Hepatocyte (in vitro differentiated cells): ENCODE data around the gene SART3. TPM values are rescaled to one million over a fixed set of nuclear protein-coding genes. Genes with fewer than 3 reads are reported as not detected.
"Not testable (repeated sequence)": the region's sequence is repeated elsewhere in the genome, so short reads cannot be mapped to it uniquely, and the experiment has no call there.

ENCODE experiments used
- DNase-seq: peaks from one replicate; pipeline ENCODE4 v3.0.0-alpha.2; 2016; ENCODE audit warnings: low spot score
- H2AFZ ChIP-seq: fragments of 200-600 bp; sonication (generic); 2 replicates; pipeline ENCODE4 v1.6.0; 2016; ENCODE audit warnings: antibody characterized with exemption, mild to moderate bottlenecking
- H3K27ac ChIP-seq: fragments of 200-600 bp; sonication (generic); 2 replicates; pipeline ENCODE4 v1.5.1; 2016; ENCODE audit warnings: mild to moderate bottlenecking
- H3K27me3 ChIP-seq: fragments of 200-600 bp; sonication (generic); 2 replicates; pipeline ENCODE4 v1.6.1; 2016
- H3K36me3 ChIP-seq: fragments of 200-600 bp; sonication (generic); replicated peaks from 2 replicates; pipeline ENCODE4 v1.5.1; 2016; ENCODE audit warnings: low read depth; ENCODE audit not compliant: insufficient read depth
- H3K4me1 ChIP-seq: fragments of 200-600 bp; sonication (generic); 2 replicates; pipeline ENCODE4 v1.5.1; 2016; ENCODE audit warnings: mild to moderate bottlenecking, moderate library complexity; ENCODE audit not compliant: insufficient read depth
- H3K4me2 ChIP-seq: fragments of 200-600 bp; sonication (generic); 2 replicates; pipeline ENCODE4 v1.6.0; 2016
- H3K4me3 ChIP-seq: fragments of 200-600 bp; sonication (generic); 2 replicates; pipeline ENCODE4 v1.5.1; 2016; ENCODE audit warnings: mild to moderate bottlenecking
- H3K79me2 ChIP-seq: fragments of 200-600 bp; sonication (generic); 2 replicates; pipeline ENCODE4 v1.6.0; 2017; ENCODE audit warnings: mild to moderate bottlenecking
- H3K9me2 ChIP-seq: fragments of 200-600 bp; sonication (generic); replicated peaks from 2 replicates; pipeline ENCODE4 v1.6.0; 2017; ENCODE audit warnings: mild to moderate bottlenecking; ENCODE audit not compliant: insufficient read depth
- H3K9me3 ChIP-seq: fragments of 200-600 bp; sonication (generic); 2 replicates; pipeline ENCODE4 v1.5.1; 2016; ENCODE audit warnings: low read depth, mild to moderate bottlenecking
- H4K20me1 ChIP-seq: fragments of 200-600 bp; sonication (generic); 2 replicates; pipeline ENCODE4 v1.6.0; 2016; ENCODE audit warnings: mild to moderate bottlenecking; ENCODE audit not compliant: insufficient read depth, poor library complexity, severe bottlenecking
- CTCF ChIP-seq: fragments of 200-600 bp; sonication (generic); IDR thresholded peaks from 2 replicates; pipeline ENCODE4 v1.5.1; 2016; ENCODE audit warnings: antibody characterized with exemption, mild to moderate bottlenecking; ENCODE audit not compliant: poor library complexity
- EZH2 ChIP-seq: fragments of 200-600 bp; sonication (generic); IDR thresholded peaks from 2 replicates; pipeline ENCODE4 v1.6.1; 2016; ENCODE audit warnings: antibody characterized with exemption, mild to moderate bottlenecking, borderline replicate concordance
- EZH2phosphoT487 ChIP-seq: fragments of 200-600 bp; sonication (generic); IDR thresholded peaks from one replicate; pipeline ENCODE4 v1.6.1; 2018; ENCODE audit warnings: antibody characterized with exemption, mild to moderate bottlenecking, low read depth, moderate library complexity; ENCODE audit not compliant: unreplicated experiment, severe bottlenecking
- WGBS: methylation state at CpG from one replicate; pipeline ENCODE4 v1.1.6; 2016; ENCODE audit warnings: low lambda C conversion rate; ENCODE audit errors: missing lambda C conversion rate; 5-methylcytosine and 5-hydroxymethylcytosine counted together
- polyA plus RNA-seq: library from polyadenylated mRNA; unstranded; fragments of >200 nt; fragmentation: Nextera tagmentation; extraction: Ambion mirVana; gene quantifications from 2 replicates; pipeline ENCODE4 v1.2.1, GENCODE V29; 2016
- total RNA-seq: library from RNA; depleted of rRNA; stranded (reverse); fragments of >200 nt; gene quantifications from 2 replicates; pipeline ENCODE4 v1.2.3, GENCODE V29; 2014

The SART3 gene
- total and polyA plus RNA-seq, 2 experiments from 2014 or later = 25.0 to 60.4 TPM

GRCh38 chr12:108495054-108495453 lies 65.9 kb downstream of the SART3 start:
- H3K79me2 ChIP-seq = no peaks in the 10 kb centered on the region
- H3K27me3 ChIP-seq = peaks cover 8% of the 10 kb centered on the region
- H4K20me1 ChIP-seq = no peaks in the 10 kb centered on the region
- no peak for DNase-seq
- no peaks in the 10 kb centered on the region for H3K9me3 ChIP-seq
- no peaks in the 10 kb centered on the region for H3K9me2 ChIP-seq
- H3K4me1 ChIP-seq = no peaks in the 10 kb centered on the region
- H2AFZ ChIP-seq = no peak overlapping the region
- 53% methylated on average over 1 of the region's 1 CpG for WGBS
- H3K4me2 ChIP-seq = no peak overlapping the region
- H3K36me3 ChIP-seq = no peaks in the 10 kb centered on the region
- peak; percentile 38 for TF ChIP-seq CTCF
- no peak for TF ChIP-seq EZH2
- H3K27ac ChIP-seq = no peak overlapping the region
- no peak overlapping the region for H3K4me3 ChIP-seq

DNA sequence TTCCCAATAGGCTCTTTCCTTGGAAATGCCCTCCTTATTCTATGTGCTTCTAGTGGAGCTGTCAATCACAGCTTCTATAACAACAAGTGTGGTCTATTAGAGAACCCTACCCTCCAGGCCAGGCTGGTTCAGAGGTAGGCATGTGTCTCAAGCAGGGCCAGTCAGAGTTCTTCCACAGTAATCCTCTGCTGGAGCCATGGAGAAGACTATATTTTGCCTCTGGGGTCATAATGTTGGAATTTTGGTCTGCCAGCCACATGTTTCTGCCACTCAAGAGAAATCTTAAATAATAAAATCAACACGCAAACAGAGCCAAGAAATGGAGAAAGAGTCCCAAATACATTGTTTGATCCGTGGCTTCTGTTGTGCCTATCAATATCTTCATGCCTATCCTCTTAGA lies 69.7 kb downstream of the SART3 start:
- no peaks in the 10 kb centered on the region for H3K4me1 ChIP-seq
- no peaks in the 10 kb centered on the region for H4K20me1 ChIP-seq
- no peak overlapping the region for H2AFZ ChIP-seq
- no peak for TF ChIP-seq CTCF
- no peak for TF ChIP-seq EZH2
- TF ChIP-seq EZH2phosphoT487 = no peak
- H3K4me3 ChIP-seq = no peak overlapping the region
- no peaks in the 10 kb centered on the region for H3K9me3 ChIP-seq
- peaks cover 8% of the 10 kb centered on the region for H3K27me3 ChIP-seq
- no peak overlapping the region for H3K4me2 ChIP-seq
- DNase-seq = no peak
- no peaks in the 10 kb centered on the region for H3K79me2 ChIP-seq
- H3K27ac ChIP-seq = no peak overlapping the region
- no peaks in the 10 kb centered on the region for H3K36me3 ChIP-seq
- 64% methylated on average over 2 of the region's 2 CpGs for WGBS
- H3K9me2 ChIP-seq = no peaks in the 10 kb centered on the region

GRCh38 chr12:108487029-108487428 lies 73.9 kb downstream of the SART3 start:
- H3K4me1 ChIP-seq, H3K4me2 ChIP-seq, H3K79me2 ChIP-seq, DNase-seq, H2AFZ ChIP-seq, H4K20me1 ChIP-seq, H3K27me3 ChIP-seq, H3K9me3 ChIP-seq, H3K27ac ChIP-seq, H3K4me3 ChIP-seq, H3K9me2 ChIP-seq, H3K36me3 ChIP-seq: not testable (repeated sequence)
- 74% methylated on average over 4 of the region's 4 CpGs for WGBS

- H3K9me3 ChIP-seq, H3K27me3 ChIP-seq, H3K27ac ChIP-seq, H4K20me1 ChIP-seq, H3K4me1 ChIP-seq, H3K9me2 ChIP-seq, H3K4me3 ChIP-seq, H3K36me3 ChIP-seq, H3K4me2 ChIP-seq, DNase-seq, H3K79me2 ChIP-seq, H2AFZ ChIP-seq: not testable (repeated sequence)
- WGBS = 54% methylated on average over 7 of the region's 7 CpGs
Measured at GRCh38 chr12:108485371-108485770, 75.6 kb downstream of the SART3 start.

- TF ChIP-seq EZH2phosphoT487 = no peak
- TF ChIP-seq EZH2 = no peak
- no peak for TF ChIP-seq CTCF
- Histone ChIP-seq H2AFZ (no peak overlapping the region), H3K27me3 (peaks cover 5% of the 10 kb centered on the region), H3K4me1 (no peaks in the 10 kb centered on the region), H3K27ac (no peak overlapping the region), H3K9me2 (no peaks in the 10 kb centered on the region), H3K9me3 (no peaks in the 10 kb centered on the region), H3K4me2 (no peak overlapping the region), H3K36me3 (no peaks in the 10 kb centered on the region), H3K79me2 (no peaks in the 10 kb centered on the region), H3K4me3 (no peak overlapping the region), H4K20me1 (no peaks in the 10 kb centered on the region)
- WGBS = 75% methylated on average over 2 of the region's 2 CpGs
- no peak for DNase-seq
Measured at GRCh38 chr12:108484845-108485244, 76.1 kb downstream of the SART3 start.
